Brain microvascular endothelial cell (primary cell): ENCODE data around the gene XYLT2.

Source experiments
- DNase-seq: peaks from one replicate; pipeline ENCODE4 v3.0.0-alpha.2; 2020
- H3K27ac ChIP-seq: fragments of 250-450 bp; sonication (Bioruptor Pico); 2 replicates; pipeline ENCODE4 v1.5.1; 2020; ENCODE audit warnings: mild to moderate bottlenecking, moderate library complexity
- H3K27me3 ChIP-seq: fragments of 250-450 bp; sonication (Bioruptor Pico); replicated peaks from 2 replicates; pipeline ENCODE4 v1.5.1; 2020; ENCODE audit warnings: mild to moderate bottlenecking
- H3K36me3 ChIP-seq: fragments of 250-450 bp; sonication (Bioruptor Pico); replicated peaks from 2 replicates; pipeline ENCODE4 v1.5.1; 2020; ENCODE audit warnings: mild to moderate bottlenecking
- H3K4me3 ChIP-seq: 2 replicates; pipeline ENCODE4 v1.5.1; 2011; ENCODE audit warnings: low read depth, mild to moderate bottlenecking, control low read depth, low read length, moderate library complexity
- CTCF ChIP-seq: IDR thresholded peaks from 2 replicates; pipeline ENCODE4 v1.5.1; 2011; ENCODE audit warnings: low read depth, mild to moderate bottlenecking, moderate library complexity, low read length, control low read depth, inconsistent platforms; ENCODE audit errors: missing control alignments
- in situ Hi-C: cut with HindIII; loops from 2 replicates; pipeline ENCODE4 v1.10.0; 2017; ENCODE audit warnings: low sequenced_read_pairs, low pct_ligation_motif_present

XYLT2 gene

GRCh38 chr17:50352693-50353599 is 7.0 kb downstream of the XYLT2 start:
- Histone ChIP-seq H3K27ac (no peak overlapping the region), H3K27me3 (no peaks in the 10 kb centered on the region), H3K4me3 (no peak overlapping the region), H3K36me3 (peaks cover 41% of the 10 kb centered on the region)
- no peak for DNase-seq
- no peak for TF ChIP-seq CTCF
- in situ Hi-C loops, result no loop called here

GRCh38 chr17:50353600-50354195 is 7.8 kb downstream of the XYLT2 start:
- Histone ChIP-seq H3K27ac (no peak overlapping the region), H3K4me3 (no peak overlapping the region), H3K36me3 (peaks cover 48% of the 10 kb centered on the region), H3K27me3 (no peaks in the 10 kb centered on the region)
- no peak for TF ChIP-seq CTCF
- in situ Hi-C loops, result no loop called here
- DNase-seq, result no peak

GRCh38 chr17:50354198-50354597 is 8.3 kb downstream of the XYLT2 start:
- Histone ChIP-seq H3K27me3 (no peaks in the 10 kb centered on the region), H3K27ac (no peak overlapping the region), H3K36me3 (peaks cover 52% of the 10 kb centered on the region), H3K4me3 (no peak overlapping the region)
- no peak for TF ChIP-seq CTCF
- no peak for DNase-seq
- in situ Hi-C loops, result no loop called here

GRCh38 chr17:50354776-50355175 is 8.8 kb downstream of the XYLT2 start:
- no peaks in the 10 kb centered on the region for H3K27me3 ChIP-seq
- H3K4me3 ChIP-seq, result no peak overlapping the region
- no peak for TF ChIP-seq CTCF
- DNase-seq, result no peak
- H3K36me3 ChIP-seq, result peaks cover 52% of the 10 kb centered on the region
- no peak overlapping the region for H3K27ac ChIP-seq
- in situ Hi-C loops, result no loop called here

GRCh38 chr17:50355336-50355700 is 9.4 kb downstream of the XYLT2 start:
- no peak for DNase-seq
- Histone ChIP-seq H3K27me3 (no peaks in the 10 kb centered on the region), H3K27ac (no peak overlapping the region), H3K4me3 (no peak overlapping the region), H3K36me3 (peaks cover 52% of the 10 kb centered on the region)
- no peak for TF ChIP-seq CTCF
- in situ Hi-C loops, result no loop called here
